ENCODE data around the gene RHBDD1.

The RHBDD1 gene

DNA sequence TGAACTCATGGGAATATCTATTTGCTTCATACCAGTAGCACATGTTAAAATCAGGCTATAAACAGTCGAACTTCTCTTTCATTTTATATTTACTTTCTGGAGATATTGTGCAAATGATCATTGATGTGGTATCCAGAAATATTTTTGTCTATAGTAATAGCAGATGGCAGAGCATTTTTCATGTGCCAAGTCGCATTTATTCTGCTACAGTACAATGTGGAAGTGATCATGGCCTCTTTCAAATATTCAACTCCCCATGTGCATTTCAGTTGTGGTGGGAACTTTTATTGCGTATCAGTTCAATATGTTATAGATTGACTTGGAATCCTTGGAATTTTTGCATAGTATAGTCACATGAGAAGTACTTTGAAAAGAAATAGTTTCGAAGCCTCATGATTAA, 57.4 kb downstream of the RHBDD1 start:
- in situ Hi-C loops (cut with HindIII; ENCODE audit: low sequenced_read_pairs) = no loop called here

DNA sequence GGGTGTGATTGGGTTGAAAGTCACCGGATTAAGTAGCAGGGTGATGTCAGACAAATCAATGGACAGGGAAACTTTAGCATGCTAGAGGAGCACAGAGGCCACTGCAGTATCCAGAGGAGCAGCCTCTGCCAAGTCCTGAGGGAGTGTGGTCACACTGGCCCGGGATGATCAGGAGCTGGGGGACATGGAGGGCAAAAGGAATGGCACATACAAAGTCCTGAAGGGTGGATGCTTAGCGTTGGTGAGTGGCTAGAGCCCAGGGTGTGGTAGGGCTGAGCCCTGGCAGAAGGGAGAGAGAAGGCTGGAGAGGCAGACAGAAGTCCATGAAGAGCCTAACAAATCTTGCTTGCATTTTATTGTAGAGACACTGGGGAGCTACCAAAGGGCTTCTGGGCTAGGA, 58.9 kb downstream of the RHBDD1 start:
- H3K4me3 ChIP-seq (ENCODE audit: low read depth, low read length) = no peak overlapping the region
- DNase-seq (ENCODE audit: low read depth, low spot score) = no peak
- TF ChIP-seq, protein P1, sequence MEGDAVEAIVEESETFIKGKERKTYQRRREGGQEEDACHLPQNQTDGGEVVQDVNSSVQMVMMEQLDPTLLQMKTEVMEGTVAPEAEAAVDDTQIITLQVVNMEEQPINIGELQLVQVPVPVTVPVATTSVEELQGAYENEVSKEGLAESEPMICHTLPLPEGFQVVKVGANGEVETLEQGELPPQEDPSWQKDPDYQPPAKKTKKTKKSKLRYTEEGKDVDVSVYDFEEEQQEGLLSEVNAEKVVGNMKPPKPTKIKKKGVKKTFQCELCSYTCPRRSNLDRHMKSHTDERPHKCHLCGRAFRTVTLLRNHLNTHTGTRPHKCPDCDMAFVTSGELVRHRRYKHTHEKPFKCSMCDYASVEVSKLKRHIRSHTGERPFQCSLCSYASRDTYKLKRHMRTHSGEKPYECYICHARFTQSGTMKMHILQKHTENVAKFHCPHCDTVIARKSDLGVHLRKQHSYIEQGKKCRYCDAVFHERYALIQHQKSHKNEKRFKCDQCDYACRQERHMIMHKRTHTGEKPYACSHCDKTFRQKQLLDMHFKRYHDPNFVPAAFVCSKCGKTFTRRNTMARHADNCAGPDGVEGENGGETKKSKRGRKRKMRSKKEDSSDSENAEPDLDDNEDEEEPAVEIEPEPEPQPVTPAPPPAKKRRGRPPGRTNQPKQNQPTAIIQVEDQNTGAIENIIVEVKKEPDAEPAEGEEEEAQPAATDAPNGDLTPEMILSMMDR (IDR thresholded peaks at IDR 0.05; ENCODE audit: low read depth, low read length) = no peak
- in situ Hi-C loops (cut with HindIII; ENCODE audit: low sequenced_read_pairs) = no loop called here

More for the DNA sequence above, 57.4 kb downstream of the RHBDD1 start:
- TF ChIP-seq, protein P1 (IDR thresholded peaks at IDR 0.05; ENCODE audit: low read depth, low read length) = no peak
- no peak for DNase-seq (ENCODE audit: low read depth, low spot score)
- no peak overlapping the region for H3K4me3 ChIP-seq (ENCODE audit: low read depth, low read length)

- in situ Hi-C loops (cut with HindIII; ENCODE audit: low sequenced_read_pairs) = no loop called here
Measured at GRCh38 chr2:226895579-226895978, 59.7 kb downstream of the RHBDD1 start.

DNA sequence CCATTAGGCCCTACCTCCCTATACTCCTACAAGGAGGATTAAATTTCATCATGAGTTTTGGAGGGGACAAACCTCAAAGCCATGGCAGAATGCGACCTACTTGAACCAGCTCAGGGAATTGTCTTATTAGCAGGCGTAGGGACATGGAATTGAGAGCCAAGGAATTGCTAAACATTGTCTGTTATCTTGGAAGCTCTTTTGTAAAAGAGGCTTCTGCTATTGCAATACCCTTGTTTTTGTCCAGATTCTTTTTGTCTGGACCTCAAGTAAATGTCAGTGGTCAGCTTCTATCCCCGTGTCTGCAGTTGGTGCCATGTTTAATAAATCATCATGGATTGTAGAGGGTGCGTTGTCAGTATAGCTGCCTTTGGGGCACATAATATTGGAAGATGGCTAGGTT, 62.3 kb downstream of the RHBDD1 start:
- TF ChIP-seq, protein P1 (IDR thresholded peaks at IDR 0.05; ENCODE audit: low read depth, low read length) = no peak

More at GRCh38 chr2:226895579-226895978, 59.7 kb downstream of the RHBDD1 start:
- TF ChIP-seq, protein P1 (IDR thresholded peaks at IDR 0.05; ENCODE audit: low read depth, low read length) = no peak
- DNase-seq (ENCODE audit: low read depth, low spot score) = no peak
- H3K4me3 ChIP-seq (ENCODE audit: low read depth, low read length) = no peak overlapping the region

GRCh38 chr2:226898897-226899296, 63.0 kb downstream of the RHBDD1 start:
- in situ Hi-C loops (cut with HindIII; ENCODE audit: low sequenced_read_pairs) = no loop called here
- H3K4me3 ChIP-seq (ENCODE audit: low read depth, low read length) = no peak overlapping the region
- no peak for DNase-seq (ENCODE audit: low read depth, low spot score)
- TF ChIP-seq, protein P1 (IDR thresholded peaks at IDR 0.05; ENCODE audit: low read depth, low read length) = no peak

More for the DNA sequence above, 62.3 kb downstream of the RHBDD1 start:
- in situ Hi-C loops (cut with HindIII; ENCODE audit: low sequenced_read_pairs) = no loop called here
- no peak overlapping the region for H3K4me3 ChIP-seq (ENCODE audit: low read depth, low read length)
- DNase-seq (ENCODE audit: low read depth, low spot score) = no peak

GRCh38 chr2:226902041-226902966, 66.5 kb downstream of the RHBDD1 start:
- in situ Hi-C loops (cut with HindIII; ENCODE audit: low sequenced_read_pairs) = no loop called here
- H3K4me3 ChIP-seq (ENCODE audit: low read depth, low read length) = no peak overlapping the region
- peak; percentile 4 for DNase-seq (ENCODE audit: low read depth, low spot score)
- TF ChIP-seq, protein P1 (IDR thresholded peaks at IDR 0.05; ENCODE audit: low read depth, low read length) = no peak
